ENCODE results near the gene BAK1.

BAK1 gene

DNA sequence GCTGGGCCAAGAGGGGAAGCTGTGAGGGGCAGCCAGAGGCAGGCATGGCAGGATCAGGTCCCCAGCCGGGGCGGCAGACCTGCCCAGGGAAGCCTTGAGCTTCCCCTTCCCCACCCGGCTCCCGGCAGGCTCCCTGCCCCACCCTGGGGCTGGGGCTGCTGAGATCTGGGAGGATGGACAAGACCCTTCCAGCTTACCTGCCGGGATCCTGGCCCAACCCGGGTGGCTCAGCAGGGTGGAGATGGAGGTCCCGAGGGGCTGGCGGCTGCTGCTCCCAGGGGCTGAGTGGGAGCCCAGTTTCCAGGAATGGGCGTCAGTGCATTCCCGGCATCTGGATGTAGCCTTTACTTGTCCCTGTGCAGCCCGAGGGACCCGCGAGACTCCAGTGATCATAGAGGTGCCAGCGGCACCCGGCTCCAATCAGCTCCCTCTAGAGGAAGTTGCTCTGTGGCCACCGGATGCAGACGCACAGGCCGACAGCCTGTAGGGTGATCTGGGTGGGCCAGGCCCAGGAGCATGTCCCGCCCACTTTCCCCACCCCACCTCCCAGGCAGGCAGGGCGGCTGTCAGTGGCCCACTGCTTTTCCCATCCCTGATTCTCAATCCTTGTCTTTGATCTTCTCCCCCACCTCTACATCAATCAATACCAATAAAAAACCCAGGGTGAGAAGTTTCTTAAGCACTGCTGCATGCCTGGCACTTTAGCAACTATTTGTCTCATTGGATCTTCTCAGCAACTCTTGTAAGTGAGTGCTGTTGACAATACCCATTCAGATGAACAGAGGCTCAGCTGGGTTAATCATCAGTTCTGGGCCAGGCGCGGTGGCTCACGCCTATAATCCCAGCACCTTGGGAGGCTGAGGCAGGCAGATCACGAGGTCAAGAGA lies at the start of gene BAK1:
Gene BAK1 (minus strand): TSS at position 449 of the 887 bp plus-strand sequence. CDS start 2,672 bp downstream, outside the sequence.
- DNase-seq, result peak; percentile 79 to 80

DNA sequence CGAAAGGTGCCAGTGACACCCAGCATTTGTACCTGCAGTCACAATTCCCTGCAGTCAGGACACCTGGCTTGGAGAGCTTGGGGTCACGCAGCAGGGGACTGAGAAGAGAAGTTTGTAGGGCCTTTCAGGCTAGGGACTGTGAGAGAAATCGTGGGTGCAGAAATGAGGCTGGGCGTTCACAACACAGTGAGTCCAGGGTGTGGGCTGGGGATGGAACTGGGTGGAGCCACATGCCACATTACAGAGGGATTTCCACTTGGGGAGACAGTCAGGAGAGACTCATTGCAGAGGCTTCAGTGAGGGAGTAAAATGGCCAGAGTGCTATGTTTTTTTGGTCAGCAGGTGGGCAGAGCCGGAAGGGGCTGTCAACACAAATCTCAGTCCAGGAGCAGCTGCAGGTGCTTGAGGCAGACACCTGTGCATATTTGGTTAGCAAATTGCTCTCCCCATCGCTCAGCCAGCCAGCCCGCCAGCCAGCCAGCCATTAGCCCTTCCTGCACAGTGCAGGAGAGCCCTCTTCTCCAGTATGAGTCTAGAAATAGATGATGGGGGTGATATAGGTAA lies 48.4 kb upstream of the BAK1 start:
- DNase-seq, result peak; percentile 21 to 39

DNA sequence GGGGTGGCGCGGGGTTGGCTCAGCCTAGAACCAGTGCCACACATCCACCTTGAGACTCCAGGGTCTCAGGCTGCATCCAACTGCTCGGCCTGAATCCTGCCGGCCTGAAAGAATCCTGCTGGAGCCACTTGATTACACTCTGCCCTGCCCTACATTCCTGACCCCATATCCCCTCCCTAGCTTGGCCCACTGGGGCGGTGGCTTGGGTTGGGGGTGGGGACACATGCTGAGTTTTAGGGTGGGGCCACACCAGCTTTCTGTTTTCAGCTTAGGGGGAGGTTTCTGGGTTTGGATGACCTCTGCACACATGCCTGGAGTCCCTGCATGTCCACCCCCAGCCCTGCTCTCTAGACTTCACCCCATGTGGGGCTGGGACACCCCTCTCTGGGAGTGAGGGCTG lies 47.8 kb upstream of the BAK1 start:
- no peak for DNase-seq

DNA sequence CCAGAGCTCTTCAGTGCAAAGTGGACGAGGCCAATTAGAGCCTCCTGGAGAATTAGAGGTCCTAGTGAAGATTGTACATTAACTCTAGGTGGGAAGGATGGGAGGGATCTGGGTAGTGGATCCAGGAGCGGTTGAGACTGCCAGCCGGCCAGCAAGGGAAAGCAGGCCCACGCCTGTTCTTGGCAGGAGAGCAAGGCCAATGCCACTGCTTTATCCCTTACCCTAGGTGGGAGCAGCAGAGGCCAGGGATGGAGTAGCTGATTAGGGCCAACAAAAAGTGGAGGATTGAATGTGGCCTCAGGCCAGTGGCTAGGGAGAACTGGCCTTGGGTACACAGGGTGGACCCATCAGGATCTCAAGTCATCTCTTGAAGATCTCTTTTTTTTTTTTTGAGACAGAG lies 44.8 kb upstream of the BAK1 start:
- no peak for DNase-seq

DNA sequence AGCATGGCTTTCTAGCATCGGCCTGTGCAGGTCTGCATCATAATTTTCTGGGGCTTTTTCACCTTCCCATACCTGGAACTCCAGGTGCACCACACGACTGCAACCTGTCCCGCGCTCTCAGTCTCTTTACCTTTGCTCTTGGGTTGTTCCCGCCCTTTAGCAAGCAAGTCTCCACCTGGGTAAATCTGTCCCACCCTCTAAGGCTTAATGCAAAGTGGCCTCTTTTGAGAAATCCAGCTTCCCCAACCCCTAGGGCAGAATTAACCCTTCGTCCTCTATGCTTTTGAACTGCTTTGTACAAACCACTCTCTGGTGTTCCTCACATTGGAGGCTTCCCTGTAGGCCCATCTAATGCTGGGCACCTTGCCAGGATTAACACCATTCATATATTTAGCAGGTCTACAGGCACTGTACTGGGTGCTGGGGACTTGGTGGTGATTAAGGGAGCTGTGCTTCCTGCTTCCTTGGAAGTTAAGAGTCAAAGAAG lies 43.9 kb upstream of the BAK1 start:
- no peak for DNase-seq

DNA sequence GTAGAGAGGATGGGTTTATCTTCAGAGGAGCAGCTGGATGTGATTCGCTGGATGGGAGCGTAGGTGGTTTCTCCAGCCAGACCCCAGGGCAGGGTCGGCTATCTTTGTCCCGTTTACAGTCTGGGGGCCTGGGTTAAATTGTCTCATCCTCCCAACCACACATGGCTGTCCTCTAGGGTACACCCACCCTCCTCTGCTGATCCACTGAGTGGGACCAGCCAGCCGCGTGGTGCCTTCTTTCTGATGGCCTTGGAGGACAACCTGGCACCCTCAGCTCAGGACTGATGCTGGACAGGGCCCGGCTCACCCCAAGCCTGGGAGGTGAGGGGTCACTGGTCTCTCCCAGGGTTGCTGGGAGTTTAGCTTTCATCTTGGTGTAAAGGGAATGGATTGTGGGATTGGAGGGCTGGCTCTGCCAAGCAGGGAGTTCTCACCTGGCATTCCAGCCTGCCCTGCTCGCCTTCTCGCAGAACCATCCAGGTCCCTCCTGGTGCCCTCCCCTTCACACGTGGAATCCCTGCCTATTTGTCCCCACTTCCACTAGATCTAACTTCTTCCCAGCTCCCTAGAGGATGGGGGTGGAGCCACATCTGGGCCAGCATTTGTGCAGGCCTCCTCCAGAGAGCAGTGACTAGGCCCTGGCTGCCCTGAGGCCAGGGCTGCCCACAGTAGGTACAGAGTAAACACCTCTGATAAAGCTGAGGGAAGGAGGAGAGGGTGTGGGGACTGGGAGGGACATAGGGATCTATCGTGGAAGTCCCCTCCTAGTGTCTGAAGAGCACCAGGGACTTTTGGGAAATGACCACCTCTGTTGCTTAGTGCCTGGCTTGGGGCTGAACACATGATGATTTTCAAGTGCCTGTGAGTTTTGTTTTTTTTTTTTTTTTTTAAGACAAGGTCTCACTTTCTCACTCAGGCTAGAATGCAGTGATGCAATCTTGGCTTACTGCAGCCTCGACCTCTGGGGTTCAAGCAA lies 42.7 kb upstream of the BAK1 start:
- DNase-seq, result no peak

DNA sequence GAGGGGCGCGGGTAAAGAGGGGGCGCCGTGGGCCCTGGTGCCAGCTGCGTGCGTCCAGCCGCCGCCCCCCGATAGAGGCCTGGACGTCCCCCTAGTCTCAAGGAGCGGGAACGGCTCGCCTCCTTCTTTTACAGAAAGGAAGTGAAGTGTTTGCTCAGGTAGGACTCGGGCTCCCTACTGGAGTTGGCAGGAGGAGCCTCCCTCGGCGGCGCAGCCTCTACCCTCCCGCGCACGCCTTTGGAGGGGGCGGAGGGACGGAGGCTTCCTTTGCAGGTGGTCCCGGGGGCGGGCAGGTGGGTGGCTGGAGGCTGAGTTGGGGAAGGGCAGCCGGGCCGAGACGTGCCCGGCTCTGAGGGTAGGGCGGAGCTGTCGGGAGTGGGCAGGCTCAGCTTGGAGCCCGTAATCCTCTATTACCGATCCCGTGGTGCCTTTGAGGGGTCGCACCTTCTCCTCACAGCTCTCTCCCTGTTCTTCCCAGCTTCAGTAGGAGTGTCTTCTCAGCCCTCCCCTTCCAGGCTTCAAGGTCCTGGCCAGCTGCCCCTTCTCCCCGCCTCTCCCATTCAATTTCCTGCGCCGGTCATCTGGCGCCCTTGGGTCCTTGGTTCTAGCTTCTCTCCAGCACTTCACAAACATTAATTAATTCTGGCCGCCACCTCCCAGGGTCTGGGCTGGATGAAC lies 41.8 kb upstream of the BAK1 start:
- no peak for DNase-seq

DNA sequence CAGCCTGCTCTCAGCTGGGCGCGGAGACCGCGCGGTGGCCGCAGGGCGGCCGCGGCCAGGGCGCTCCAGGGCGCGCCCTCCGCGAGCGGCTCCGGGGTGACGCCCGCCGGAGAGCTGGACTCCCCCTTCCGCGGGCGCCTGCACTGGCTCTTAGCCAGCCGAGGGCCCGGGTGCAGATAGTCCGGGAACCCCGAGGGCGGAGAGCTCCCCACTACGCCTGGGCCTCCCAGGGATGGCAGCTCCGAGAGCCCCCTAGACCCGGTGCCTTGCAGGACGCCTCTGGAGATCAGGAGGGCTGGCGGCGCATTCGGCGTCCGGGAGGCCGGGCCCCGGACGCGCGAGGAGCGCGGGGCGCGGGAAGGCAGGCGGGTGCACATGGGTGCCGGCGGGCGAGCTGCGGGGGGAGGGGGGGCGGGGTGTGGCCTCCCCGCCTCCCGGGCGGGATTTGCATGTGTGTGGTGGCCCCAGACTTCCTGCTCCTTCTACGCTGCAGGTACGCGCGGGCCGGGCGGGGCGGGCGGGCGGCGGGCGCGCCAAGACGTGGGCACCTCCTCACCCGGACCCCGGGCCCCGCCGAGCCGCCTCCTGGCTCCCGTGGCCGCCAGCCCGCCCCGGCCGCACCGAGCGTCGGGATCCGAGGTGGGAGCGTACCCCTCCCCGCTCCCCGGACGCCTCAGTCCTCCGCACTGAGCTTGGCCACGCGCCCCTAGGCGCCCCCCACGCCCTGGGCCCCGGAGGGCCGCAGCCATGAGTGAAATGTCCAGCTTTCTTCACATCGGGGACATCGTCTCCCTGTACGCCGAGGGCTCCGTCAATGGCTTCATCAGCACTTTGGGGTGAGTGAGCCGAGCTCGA lies 41.0 kb upstream of the BAK1 start, which contains the start of gene ITPR3:
Gene ITPR3 (plus strand): TSS at position 467 of the 855 bp plus-strand sequence. CDS start 281 bp downstream, at position 748.
- peak; percentile 17 to 43 for DNase-seq

DNA sequence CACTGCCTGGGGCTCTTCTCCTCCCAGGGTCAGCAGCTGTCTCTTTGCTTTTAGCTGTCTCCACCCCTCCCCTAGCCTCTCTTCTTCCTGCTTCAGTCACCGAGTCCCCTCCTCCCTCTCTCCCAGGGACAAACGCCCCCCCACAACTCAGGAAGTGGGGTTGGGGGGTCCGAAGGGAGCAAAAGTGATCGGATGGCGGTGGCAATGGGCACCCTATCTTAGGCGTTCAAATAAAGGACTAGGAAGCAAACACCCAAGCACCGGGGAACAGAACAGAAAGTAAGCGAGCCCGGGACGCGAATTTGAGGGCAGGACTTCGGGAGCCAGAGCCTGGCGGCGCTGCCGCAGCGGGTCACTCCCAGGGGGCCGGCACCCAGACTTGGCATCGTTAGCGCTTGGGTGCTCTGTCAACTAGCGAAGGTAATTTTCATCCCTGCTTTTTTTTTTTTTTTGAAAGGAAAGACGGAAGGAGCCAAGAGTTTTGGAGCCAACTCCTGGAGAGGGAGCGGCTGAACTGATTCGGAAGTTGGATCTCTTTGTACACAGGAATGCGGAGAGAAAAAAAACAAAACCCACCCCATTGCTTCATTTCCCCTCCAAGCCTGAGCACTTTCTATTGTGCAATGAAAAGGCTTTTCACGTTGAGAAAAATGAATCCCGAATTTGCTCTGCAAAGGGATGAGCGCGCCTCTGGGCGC lies 40.2 kb upstream of the BAK1 start:
- DNase-seq, result no peak

DNA sequence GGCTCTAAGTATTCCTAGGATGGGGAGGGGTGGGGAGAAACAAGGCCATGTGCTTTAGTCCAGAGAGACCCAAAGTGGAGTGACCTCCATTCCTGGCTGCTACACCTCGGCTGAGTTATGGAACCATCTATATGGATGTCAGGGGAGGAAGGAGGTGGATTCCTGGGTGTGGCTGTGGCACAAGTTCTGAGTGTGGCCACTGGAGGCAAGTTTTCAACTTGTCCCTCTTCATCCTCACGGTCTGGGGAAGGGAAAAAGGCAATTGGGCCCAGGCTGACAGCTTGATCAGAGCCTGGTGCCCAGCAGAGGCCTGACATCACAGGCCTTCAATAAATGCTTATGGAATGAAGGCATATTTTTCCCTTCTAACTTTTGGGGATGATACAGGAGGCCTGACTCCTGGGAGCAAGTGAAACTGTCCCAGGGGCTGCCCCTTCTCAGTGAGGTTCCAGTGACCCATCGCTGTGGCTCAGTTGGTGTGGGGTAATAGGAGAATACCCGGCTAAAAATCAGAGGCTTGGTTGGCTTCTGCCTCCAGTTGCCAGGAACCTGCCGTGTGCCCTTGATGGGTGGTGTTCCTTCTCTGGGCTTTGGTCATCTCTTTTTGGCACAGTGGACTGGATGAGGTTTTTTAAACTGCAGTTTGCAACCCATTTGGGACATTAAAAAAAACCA lies 39.2 kb upstream of the BAK1 start:
- DNase-seq, result no peak

DNA sequence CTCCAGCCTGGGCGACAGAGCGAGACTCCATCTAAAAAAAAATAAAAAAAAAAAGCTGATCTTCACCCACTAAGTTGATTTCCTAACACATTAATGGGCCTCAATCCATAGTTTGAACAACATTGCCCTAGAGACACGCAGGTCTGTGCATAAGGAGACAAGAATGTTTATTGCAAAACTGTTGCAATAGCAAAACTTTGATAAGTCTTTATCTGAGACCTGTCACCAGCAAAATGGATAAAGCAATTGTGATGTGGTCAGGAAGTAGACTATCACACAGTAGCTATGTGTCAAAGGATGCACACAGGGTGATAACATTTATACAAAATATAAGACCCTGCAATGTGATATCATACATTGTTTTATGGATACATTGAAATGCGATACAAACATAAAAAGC lies 36.8 kb upstream of the BAK1 start:
- no peak for DNase-seq

DNA sequence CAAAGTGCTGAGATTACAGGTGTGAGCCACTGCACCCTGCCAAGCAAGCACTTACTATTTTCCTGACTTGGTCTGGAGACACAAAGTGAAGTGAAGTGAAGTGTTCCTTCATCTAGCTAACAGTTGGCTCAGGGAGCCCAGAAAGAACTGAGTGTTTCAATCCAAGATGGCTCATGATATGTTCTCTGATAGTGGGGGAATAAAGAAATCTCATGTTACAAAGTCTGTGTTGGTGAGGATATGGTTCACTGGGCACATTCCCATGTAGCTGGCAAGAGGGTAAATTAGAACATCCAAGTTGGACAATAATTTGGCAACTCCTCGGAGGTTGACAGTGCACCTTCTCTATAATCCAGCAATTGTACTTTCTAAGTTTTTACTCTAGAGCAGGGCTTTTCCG lies 36.0 kb upstream of the BAK1 start:
- no peak for DNase-seq

DNA sequence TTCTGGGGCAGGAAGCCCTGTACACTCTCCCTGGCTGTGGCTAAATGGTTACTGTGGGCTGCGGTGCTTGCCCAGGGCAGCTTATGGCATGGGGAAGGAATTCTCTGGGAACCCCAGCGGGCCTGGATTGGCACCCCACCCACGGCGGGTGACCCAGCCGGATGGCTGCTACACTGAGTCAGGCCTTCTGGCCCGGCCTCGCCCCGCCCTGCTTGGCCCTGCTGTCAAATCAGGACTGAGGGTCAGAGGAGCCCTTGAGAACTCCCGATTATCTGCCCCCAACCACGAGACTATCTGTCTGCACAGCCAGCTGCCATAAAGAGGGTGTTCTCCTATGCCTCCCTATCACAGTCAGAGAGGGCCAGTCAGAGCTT lies 33.7 kb upstream of the BAK1 start:
- no peak for DNase-seq

DNA sequence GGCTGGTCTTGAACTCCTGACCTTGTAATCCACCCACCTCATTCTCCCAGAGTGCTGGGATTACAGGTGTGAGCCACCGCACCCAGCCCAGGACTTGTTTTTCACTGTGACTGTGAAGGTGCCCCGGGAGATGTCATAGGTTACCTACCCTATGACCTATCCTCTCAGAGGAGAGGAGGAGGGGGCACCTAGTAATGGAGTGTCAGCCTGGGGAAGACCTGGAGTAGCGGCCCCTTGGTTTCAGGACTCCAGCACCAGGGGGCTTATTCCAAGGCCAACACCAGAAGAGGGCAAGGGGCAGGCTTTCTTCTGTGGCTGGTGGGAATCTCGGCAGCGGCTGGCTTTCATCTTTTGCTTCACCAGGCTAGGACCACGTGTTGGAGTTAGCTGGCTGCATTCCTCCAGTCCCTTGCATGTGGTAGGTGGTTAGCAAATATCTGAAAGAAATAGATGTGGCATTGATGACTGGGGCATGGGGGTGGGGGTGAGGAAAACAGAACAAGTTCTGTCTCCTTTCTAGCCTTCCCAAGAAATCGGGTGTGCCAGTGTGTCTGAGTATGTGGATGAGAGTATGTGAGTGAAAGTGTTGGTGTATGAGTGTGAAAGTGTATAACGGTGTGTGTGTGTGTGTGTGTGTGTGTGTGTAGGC lies 33.2 kb upstream of the BAK1 start:
- DNase-seq, result no peak

DNA sequence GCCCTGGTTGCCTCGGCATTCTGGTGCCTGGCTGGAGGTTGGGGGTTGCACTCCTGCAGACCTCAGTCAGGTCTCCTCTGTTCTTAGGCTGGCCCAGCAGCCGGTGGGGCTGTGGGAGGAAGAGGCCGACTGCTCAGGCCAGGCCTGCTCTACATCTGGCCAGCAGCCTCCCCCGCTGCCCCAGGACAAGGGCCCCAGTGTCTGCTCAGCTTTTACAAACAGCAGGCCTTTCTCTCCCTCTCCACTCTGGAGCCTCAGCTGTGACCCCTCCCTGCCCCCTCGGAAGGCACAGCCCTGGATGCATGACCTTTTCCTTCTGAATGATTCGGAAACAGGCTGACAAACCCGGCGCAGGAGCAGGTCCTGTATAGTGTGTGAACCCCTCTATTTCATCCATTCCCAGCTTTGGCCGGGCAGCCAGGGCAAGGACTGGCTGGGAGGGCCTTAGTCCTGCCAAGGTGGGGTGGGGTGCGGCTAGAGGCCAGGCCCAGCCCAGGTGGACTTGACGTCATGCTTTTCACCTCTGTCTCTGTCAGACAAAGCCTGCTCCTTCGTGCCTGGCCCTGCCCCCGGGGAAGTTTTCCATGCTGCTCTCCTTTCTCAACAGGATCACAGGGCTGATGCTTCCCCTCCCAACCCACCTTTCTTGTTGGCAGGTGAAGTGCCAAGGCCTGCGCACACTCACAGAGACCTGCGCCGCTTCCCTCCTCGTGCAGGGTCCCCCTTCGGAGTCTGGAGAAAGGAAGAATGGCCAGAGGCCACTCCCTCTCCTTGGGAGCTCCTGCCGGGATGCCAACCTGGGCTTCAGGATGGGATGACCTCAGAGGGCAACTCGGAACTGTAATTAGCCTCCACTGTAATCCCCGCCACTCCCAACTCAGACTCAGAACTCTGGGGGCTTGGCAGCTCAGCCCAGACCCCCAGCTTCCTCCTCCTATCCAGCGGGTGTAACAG lies 31.0 kb upstream of the BAK1 start:
- DNase-seq, result no peak

DNA sequence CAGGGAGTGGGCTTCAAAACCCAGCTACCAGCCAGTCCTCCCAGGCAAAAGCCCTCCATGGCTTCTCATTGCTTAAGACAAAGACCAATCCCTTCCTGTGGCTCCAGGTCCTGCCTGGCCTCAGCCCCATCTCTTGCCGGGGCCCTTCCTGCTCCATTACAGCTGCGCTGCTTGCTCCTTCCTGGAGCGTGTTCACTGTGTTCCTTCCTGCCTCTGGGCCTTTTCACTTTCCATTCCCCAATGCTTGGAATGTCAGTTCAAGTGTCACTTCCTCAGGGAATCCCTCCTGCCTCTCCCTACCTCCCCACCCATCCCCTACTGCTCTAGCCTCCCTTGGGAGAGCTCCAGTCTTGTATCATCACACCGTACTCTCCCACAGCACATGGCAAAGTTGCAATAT lies 30.0 kb upstream of the BAK1 start:
- DNase-seq, result no peak

DNA sequence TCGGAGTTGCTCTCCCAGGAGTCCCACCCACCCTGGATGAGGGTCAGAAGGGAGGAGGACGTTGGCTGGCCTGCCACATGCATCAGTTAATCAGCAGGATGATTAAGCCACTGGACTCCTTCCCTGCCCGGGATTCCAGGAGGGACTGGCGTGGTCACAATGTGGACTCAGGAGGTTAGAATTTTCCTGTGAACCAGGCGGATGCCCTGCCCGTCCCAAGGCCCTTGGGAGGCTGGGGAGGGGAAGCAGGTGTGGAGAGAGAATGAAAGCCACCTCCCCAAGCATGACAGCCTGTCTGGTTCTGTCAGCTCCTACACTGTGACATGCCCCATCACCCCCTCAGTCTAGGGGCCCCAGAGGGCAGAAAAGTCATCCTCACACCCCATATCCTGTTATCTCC lies 29.5 kb upstream of the BAK1 start:
- no peak for DNase-seq

DNA sequence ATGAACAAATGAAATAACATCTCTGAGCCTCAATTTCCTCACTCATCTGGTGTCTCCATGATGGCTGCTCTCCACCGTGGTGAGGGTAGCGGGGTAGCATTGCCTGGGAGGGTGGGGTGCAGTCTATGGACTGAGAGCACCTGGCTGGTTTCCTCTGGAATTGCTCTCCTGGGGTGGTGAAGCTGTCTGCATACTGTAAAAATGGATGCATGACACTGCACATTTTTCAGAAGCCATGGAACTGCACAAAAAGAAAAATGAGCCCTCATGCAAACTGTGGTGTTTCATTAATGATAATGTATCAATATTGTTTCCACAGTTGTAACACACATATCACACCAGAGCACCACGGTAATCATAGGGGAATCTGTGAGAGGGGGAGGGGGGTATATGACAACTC lies 28.9 kb upstream of the BAK1 start:
- DNase-seq, result no peak

DNA sequence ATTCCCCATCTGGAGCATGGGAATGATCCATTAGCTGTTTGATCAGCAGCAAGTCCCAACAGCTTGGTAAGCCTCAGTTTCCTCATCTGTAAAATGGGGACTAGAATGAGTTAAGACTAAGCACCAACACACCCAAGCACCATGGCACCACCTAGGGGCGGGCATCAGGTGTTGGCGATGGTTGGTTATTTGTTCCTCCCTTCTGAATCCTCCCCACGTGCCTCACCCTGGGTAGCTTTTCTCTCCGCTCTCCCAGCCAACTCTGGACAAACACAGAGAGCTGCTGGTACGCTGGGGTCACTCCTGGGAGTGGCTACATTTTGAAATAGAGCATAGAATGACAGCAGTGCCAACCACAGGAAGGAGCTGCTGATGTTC lies 27.7 kb upstream of the BAK1 start:
- DNase-seq, result no peak

All from NCI-H1930 (cell line).